OCI-LY3 (cell line): ENCODE data around the gene EPB41L5.

Source experiments
- CTCF ChIP-seq: fragments of 200-600, 300-600 bp; sonication (generic); IDR thresholded peaks from 2 replicates; pipeline ENCODE4 v1.5.1; 2014; ENCODE audit warnings: antibody characterized with exemption, low read length, low read depth
- EZH2phosphoT487 ChIP-seq: fragments of 200-600 bp; shearing (Covaris generic); IDR thresholded peaks from 2 replicates; pipeline ENCODE4 v1.6.1; 2018; ENCODE audit warnings: antibody characterized with exemption, mixed run types, low read depth

GRCh38 chr2:120209427-120210269 is 196.8 kb downstream of the EPB41L5 start:
- TF ChIP-seq CTCF (no peak), EZH2phosphoT487 (no peak)
